ENCODE measurements around the gene HOXB2. TPM values are rescaled to one million over a fixed set of nuclear protein-coding genes. Genes with fewer than 3 reads are reported as not detected.

The HOXB2 gene
- total RNA-seq, 3 donors from 2014 or later = 0.93 to 32.4 (median 3.3) TPM

- no peak overlapping the region for H3K4me3 ChIP-seq
- H3K9me3 ChIP-seq = no peaks in the 10 kb centered on the region
- no peak for ATAC-seq
- intact Hi-C loops (cut with DNase I, micrococcal nuclease) = no loop called here
- H3K36me3 ChIP-seq (ENCODE audit: low read depth) = no peaks in the 10 kb centered on the region
- no peak for DNase-seq
- no peak for TF ChIP-seq CTCF (IDR thresholded peaks at IDR 0.05)
- H3K4me1 ChIP-seq (ENCODE audit: low read depth) = peaks cover 15% of the 10 kb centered on the region
Observed at GRCh38 chr17:48546137-48546923, 1.4 kb upstream of the HOXB2 start.

DNA sequence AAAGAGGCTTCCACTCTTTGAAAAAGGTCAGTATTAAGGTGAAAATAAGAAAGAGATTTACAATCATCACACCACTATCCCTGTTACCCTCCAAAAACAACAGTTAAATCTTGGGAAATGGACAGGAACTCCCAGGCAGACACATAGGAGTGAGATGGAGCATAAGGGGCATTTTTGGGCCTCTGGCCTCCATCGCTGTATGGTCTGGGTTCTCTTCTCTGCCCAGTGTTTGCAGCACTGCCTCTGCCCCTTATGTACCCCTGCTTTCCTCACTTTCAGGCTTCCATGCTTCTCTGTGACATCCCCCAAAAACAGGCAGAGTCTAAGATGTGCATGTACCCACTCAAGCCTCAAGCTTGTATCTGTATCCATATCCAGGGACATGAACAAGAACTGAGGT is 630 bp upstream of the HOXB2 start:
- DNase-seq (no peak), ATAC-seq (no peak)
- no peak overlapping the region for H3K4me3 ChIP-seq
- no peaks in the 10 kb centered on the region for H3K9me3 ChIP-seq
- TF ChIP-seq CTCF (IDR thresholded peaks at IDR 0.05) = no peak
- intact Hi-C loops (cut with DNase I, micrococcal nuclease) = no loop called here
- no peaks in the 10 kb centered on the region for H3K36me3 ChIP-seq (ENCODE audit: low read depth)
- peaks cover 15% of the 10 kb centered on the region for H3K4me1 ChIP-seq (ENCODE audit: low read depth)

- peak overlapping the region; percentile 34 for H3K4me3 ChIP-seq
- TF ChIP-seq CTCF (IDR thresholded peaks at IDR 0.05) = no peak
- intact Hi-C loops (cut with DNase I, micrococcal nuclease) = no loop called here
- DNase-seq = peak; percentile 62 to 81 (median 80)
- H3K9me3 ChIP-seq = no peaks in the 10 kb centered on the region
- ATAC-seq = peak; percentile 22
- H3K36me3 ChIP-seq (ENCODE audit: low read depth) = no peaks in the 10 kb centered on the region
- peaks cover 15% of the 10 kb centered on the region for H3K4me1 ChIP-seq (ENCODE audit: low read depth)
Observed at GRCh38 chr17:48544349-48545021, 424 bp downstream of the HOXB2 start.

GRCh38 chr17:48543854-48544348 is 1.0 kb downstream of the HOXB2 start:
- H3K4me1 ChIP-seq (ENCODE audit: low read depth) = peaks cover 15% of the 10 kb centered on the region
- TF ChIP-seq CTCF (IDR thresholded peaks at IDR 0.05) = no peak
- no peaks in the 10 kb centered on the region for H3K9me3 ChIP-seq
- peak; percentile 5 for ATAC-seq
- DNase-seq = peak in 1 of 3 donors; percentile 48
- intact Hi-C loops (cut with DNase I, micrococcal nuclease) = no loop called here
- peak overlapping the region; percentile 34 for H3K4me3 ChIP-seq
- no peaks in the 10 kb centered on the region for H3K36me3 ChIP-seq (ENCODE audit: low read depth)

DNA sequence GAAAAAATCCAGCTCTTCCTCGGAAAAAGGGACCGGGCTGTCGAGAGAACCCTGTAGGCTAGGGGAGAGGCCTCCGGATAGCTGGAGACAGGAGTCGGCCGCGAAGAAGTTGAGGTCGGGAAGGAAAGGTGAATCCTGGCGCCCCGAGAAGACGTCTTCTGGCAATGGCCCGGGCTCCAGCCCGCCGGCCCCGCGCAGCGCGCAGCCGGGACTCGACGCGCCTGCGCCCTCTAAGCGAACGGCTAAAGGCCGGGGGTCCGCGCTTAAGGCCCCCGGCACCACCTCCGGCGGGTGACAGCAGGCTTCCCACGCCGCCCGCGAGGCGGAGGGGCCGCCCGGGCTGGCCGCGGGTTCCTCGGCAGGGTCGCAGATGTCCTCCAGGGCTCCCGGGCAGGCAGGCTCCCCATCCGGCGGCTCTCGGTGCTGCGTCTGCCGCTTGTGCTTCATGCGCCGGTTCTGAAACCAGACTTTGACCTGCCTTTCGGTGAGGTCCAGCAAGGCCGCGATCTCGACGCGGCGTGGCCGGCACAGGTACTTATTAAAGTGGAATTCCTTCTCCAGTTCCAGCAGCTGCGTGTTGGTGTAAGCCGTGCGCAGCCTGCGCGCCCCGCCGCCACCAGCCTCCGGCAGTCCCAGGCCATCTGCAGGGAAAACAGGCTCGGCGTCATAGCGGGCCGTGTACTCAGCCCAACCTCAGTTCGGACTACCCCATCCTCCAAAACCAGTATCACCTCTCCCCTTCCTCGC is 1.6 kb downstream of the HOXB2 start:
- peak; percentile 74 for ATAC-seq
- DNase-seq = peak; percentile 47 to 73 (median 66)
- Histone ChIP-seq H3K36me3 (ENCODE audit: low read depth) (no peaks in the 10 kb centered on the region), H3K9me3 (no peaks in the 10 kb centered on the region), H3K4me1 (ENCODE audit: low read depth) (peaks cover 15% of the 10 kb centered on the region), H3K4me3 (peak overlapping the region; percentile 34)
- intact Hi-C loops (cut with DNase I, micrococcal nuclease) = no loop called here
- TF ChIP-seq CTCF (IDR thresholded peaks at IDR 0.05) = no peak

All from mucosa of descending colon (tissue), 3 donors.